Measurements from ENCODE around the gene CLEC12A.

The CLEC12A gene

GRCh38 chr12:10033783-10034545 lies 62.8 kb downstream of the CLEC12A start:
- DNase-seq (ENCODE audit: low read depth in 2 of 2) = no peak

Measured in stimulated activated CD4-positive, alpha-beta T cell treated with anti-CD3 and anti-CD28 coated beads, Interleukin-1b, Interleukin-23, amount 100 ng/mL, for 4 hours (primary cell).